ENCODE results near the gene TBX4.

DNA sequence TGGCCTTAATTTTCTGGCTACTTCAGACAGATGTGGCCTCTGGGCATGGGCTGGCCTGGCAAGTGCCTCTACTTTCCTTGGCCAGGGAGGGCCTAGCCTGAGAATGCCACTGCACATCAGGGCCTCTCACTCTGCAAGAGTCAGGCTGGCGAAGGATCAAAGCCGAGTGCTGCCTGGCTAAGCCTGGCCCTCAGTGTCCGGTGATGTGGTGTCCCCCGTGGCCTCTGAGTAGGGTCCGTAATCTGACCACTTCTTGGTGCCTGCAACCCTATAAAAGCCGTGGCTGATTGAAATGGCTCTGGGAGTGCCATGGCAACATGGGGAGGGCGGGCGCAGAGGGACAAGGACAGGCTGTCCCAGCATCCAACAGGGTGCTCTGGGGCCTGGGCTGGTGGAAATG lies 30.2 kb downstream of the TBX4 start:
- TF ChIP-seq, protein P1, sequence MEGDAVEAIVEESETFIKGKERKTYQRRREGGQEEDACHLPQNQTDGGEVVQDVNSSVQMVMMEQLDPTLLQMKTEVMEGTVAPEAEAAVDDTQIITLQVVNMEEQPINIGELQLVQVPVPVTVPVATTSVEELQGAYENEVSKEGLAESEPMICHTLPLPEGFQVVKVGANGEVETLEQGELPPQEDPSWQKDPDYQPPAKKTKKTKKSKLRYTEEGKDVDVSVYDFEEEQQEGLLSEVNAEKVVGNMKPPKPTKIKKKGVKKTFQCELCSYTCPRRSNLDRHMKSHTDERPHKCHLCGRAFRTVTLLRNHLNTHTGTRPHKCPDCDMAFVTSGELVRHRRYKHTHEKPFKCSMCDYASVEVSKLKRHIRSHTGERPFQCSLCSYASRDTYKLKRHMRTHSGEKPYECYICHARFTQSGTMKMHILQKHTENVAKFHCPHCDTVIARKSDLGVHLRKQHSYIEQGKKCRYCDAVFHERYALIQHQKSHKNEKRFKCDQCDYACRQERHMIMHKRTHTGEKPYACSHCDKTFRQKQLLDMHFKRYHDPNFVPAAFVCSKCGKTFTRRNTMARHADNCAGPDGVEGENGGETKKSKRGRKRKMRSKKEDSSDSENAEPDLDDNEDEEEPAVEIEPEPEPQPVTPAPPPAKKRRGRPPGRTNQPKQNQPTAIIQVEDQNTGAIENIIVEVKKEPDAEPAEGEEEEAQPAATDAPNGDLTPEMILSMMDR (IDR thresholded peaks at IDR 0.05), result no peak
- TF ChIP-seq ZFX (IDR thresholded peaks at IDR 0.05; ENCODE audit: borderline replicate concordance), result no peak

Data from 22Rv1 (cell line).